ENCODE data around the gene AMN1.
A peak's percentile ranks its signal among the peaks of the same experiment; 100 is the strongest.

The AMN1 gene

DNA sequence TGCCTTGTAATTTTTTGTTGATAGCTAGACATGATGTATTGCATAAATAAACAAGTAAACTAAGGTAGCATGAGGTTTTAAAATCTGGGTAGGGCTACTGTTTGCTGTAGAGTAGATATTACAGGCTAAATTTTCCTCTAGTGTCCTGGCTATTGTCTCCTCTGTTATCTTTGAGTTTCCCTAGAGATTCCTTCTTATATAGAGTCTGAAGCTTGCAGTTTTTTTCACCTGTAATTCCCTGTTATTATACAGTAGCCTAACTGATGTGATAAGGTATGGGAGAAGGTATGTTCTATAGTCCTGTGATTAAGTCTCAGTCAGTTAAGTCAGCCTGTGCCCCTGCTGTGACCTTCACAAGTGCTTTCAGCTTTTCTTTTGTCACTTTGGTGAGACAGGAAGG lies 59.8 kb downstream of the AMN1 start:
- no peak for TF ChIP-seq CTCF (IDR thresholded peaks at IDR 0.05; ENCODE audit: borderline replicate concordance, insufficient read depth, low read depth, low read length)
- no peak overlapping the region for H3K4me3 ChIP-seq (ENCODE audit: low read depth, low read length)

- no peak overlapping the region for H3K4me3 ChIP-seq (ENCODE audit: low read depth, low read length)
- TF ChIP-seq CTCF (IDR thresholded peaks at IDR 0.05; ENCODE audit: borderline replicate concordance, insufficient read depth, low read depth, low read length): no peak
Measured at GRCh38 chr12:31664038-31664437, 64.8 kb downstream of the AMN1 start.

DNA sequence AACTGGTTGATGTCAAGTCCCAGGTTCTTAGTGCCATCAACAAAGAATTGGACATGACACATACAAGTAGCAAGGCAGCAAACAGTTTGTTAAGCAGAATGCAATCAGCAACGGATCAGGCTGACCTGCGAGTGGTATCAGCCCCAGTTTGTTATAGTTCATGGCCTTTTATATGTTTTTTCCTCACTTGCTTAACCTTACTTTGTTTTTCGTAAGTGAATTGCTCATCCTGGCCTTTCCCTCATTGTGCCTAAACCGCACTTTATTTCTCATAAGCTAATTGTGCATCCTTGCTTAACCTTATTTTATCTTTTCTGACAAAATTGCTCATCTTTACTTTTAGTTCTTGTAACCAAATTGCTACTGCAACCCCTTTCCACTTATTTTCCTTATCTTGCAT lies 65.2 kb downstream of the AMN1 start:
- H3K4me3 ChIP-seq (ENCODE audit: low read depth, low read length): no peak overlapping the region
- TF ChIP-seq CTCF (IDR thresholded peaks at IDR 0.05; ENCODE audit: borderline replicate concordance, insufficient read depth, low read depth, low read length): no peak

- no peak overlapping the region for H3K4me3 ChIP-seq (ENCODE audit: low read depth, low read length)
- no peak for TF ChIP-seq CTCF (IDR thresholded peaks at IDR 0.05; ENCODE audit: borderline replicate concordance, insufficient read depth, low read depth, low read length)
Measured at GRCh38 chr12:31662176-31662849, 66.5 kb downstream of the AMN1 start.

- TF ChIP-seq CTCF (IDR thresholded peaks at IDR 0.05; ENCODE audit: borderline replicate concordance, insufficient read depth, low read depth, low read length): 0 out of 2 replicates have a peak, but pooled peaks have one; percentile 18
- peak within 1 kb of the TSS; percentile 56 for H3K4me3 ChIP-seq (ENCODE audit: low read depth, low read length)
Measured at GRCh38 chr12:31659087-31659942, 69.5 kb downstream of the AMN1 start, which contains the start of gene ETFBKMT. Gene ETFBKMT, plus strand, starts transcription at chr12:31659688. Its CDS starts 2,266 bp downstream, at chr12:31661954.

- H3K4me3 ChIP-seq (ENCODE audit: low read depth, low read length): peak overlapping the region; percentile 22
Measured at GRCh38 chr12:31658471-31659086, 70.2 kb downstream of the AMN1 start.

More at GRCh38 chr12:31658471-31659086, 70.2 kb downstream of the AMN1 start:
- TF ChIP-seq CTCF (IDR thresholded peaks at IDR 0.05; ENCODE audit: borderline replicate concordance, insufficient read depth, low read depth, low read length): no peak
